CD4-positive, alpha-beta T cell (primary cell): ENCODE results near the gene RAD18. TPM values are rescaled to one million over a fixed set of nuclear protein-coding genes. Genes with fewer than 3 reads are reported as not detected.
A peak's percentile ranks its signal among the peaks of the same experiment; 100 is the strongest.

ENCODE experiments used
- ATAC-seq: fragments of 200-7000 bp; cut with Tn5 transposase; one replicate; pipeline ENCODE4 v1.10.0; 2022; ENCODE audit warnings: mild to moderate bottlenecking; ENCODE audit not compliant: poor library complexity
- CTCF ChIA-PET: fragments of 350-600 bp; sonication (Branson Sonifier 250); formaldehyde crosslinking; loops from one replicate; lab custom pipeline; 2021; ENCODE audit warnings: antibody characterized with exemption, inconsistent platforms; lab: Charles Lee
- POLR2A ChIA-PET: fragments of 350-600 bp; sonication (Branson Sonifier 250); formaldehyde crosslinking; loops from one replicate; lab custom pipeline; 2021; ENCODE audit warnings: antibody characterized with exemption, inconsistent platforms; lab: Charles Lee
- DNase-seq, 14 experiments: peaks; one replicate each; pipeline ENCODE4 v3.0.0-alpha.2; 2013 to 2020; ENCODE audit warnings: mixed read lengths in 2 of 14
- H3K27ac ChIP-seq, 2 donors: one replicate each; pipeline versions ENCODE4 v1.5.1 to v1.7.0; 2013; ENCODE audit warnings: low read length in 2 of 2, low read depth in 1 of 2, mild to moderate bottlenecking in 1 of 2
- H3K27me3 ChIP-seq, 2 experiments: 1 replicate in 1 of 2; 2 replicates in 1 of 2; pipeline versions ENCODE4 v1.6.1 to v1.7.0; 2013; ENCODE audit warnings: low read length in 2 of 2, control low read depth in 1 of 2, mild to moderate bottlenecking in 1 of 2, moderate library complexity in 1 of 2; ENCODE audit not compliant: insufficient read depth in 2 of 2, control insufficient read depth in 1 of 2
- H3K36me3 ChIP-seq: one replicate; pipeline ENCODE4 v1.6.1; 2013; ENCODE audit warnings: low read length, control low read depth; ENCODE audit not compliant: insufficient read depth
- H3K4me1 ChIP-seq: one replicate; pipeline ENCODE4 v1.6.1; 2013; ENCODE audit warnings: low read length, control low read depth; ENCODE audit not compliant: insufficient read depth
- H3K4me3 ChIP-seq: one replicate; pipeline ENCODE4 v1.5.1; 2013; ENCODE audit warnings: mild to moderate bottlenecking, low read length, moderate library complexity
- H3K9me3 ChIP-seq, 2 experiments: 1 replicate in 1 of 2; 2 replicates in 1 of 2; pipeline versions ENCODE4 v1.6.1 to v1.7.0; 2013; ENCODE audit warnings: low read length in 2 of 2, mild to moderate bottlenecking in 2 of 2, control low read depth in 1 of 2, moderate library complexity in 1 of 2; ENCODE audit not compliant: control insufficient read depth in 1 of 2, insufficient read depth in 1 of 2
- H3K27ac Mint-ChIP-seq: one replicate; pipeline ENCODE4 v1.8.0; 2020; ENCODE audit warnings: mixed read lengths
- H3K27me3 Mint-ChIP-seq: one replicate; pipeline ENCODE4 v1.8.0; 2021; ENCODE audit warnings: mixed read lengths
- H3K36me3 Mint-ChIP-seq: one replicate; pipeline ENCODE4 v1.8.0; 2021; ENCODE audit warnings: low read depth, mixed read lengths
- H3K4me1 Mint-ChIP-seq: one replicate; pipeline ENCODE4 v1.8.0; 2021; ENCODE audit warnings: low read depth, mixed read lengths
- H3K4me3 Mint-ChIP-seq: one replicate; pipeline ENCODE4 v1.8.0; 2020; ENCODE audit warnings: mild to moderate bottlenecking, mixed read lengths
- H3K9me3 Mint-ChIP-seq: one replicate; pipeline ENCODE4 v1.8.0; 2020; ENCODE audit warnings: mixed read lengths
- CTCF ChIP-seq: fragments of 200-600 bp; IDR thresholded peaks from one replicate; pipeline ENCODE4 v1.8.0; 2022; ENCODE audit warnings: antibody characterized with exemption, mild to moderate bottlenecking
- intact Hi-C, 2 experiments: fragments of 100-400 bp; cut with DNase I in 1 of 2; cut with micrococcal nuclease in 1 of 2; formaldehyde crosslinking; loops; one replicate each; pipeline versions ENCODE4 v1.15.1 to v1.9.0; 2023 to 2025; cut with DNase I, micrococcal nuclease
- total RNA-seq, 174 experiments: library from RNA in 2 of 174; stranded (reverse) in 2 of 174; gene quantifications; one replicate each; pipeline ENCODE4 v1.2.3 and lab custom pipeline; 2021 to 2026

Gene RAD18
- total RNA-seq, 2 experiments from 2014 or later = 9.6 to 10.0 TPM

DNA sequence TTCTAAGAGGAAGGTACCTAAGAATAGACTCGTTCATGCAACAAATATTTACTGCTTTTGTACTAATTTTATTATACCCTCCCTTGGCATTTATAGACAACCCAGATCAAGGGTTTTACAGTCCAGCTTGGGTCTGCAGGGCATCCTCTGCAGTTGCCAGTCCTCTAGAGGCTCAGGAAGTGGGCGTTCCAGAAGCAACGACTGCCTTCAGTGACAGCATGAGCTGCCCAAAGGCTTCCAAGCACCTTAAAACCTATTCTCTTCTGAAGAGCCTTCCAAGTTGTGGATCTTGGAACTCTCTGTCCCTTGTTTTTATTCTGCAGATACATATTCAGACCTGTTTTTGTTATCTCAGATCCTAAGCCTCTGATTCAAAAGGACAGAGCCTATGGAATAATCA, 95.6 kb downstream of the RAD18 start:
- no peaks in the 10 kb centered on the region for H3K4me1 ChIP-seq
- no peaks in the 10 kb centered on the region for H3K9me3 ChIP-seq
- ATAC-seq = no peak
- Mint-ChIP-seq H3K27me3 (no peaks in the 10 kb centered on the region), H3K36me3 (no peaks in the 10 kb centered on the region), H3K4me1 (no peaks in the 10 kb centered on the region), H3K27ac (no peak overlapping the region), H3K9me3 (no peaks in the 10 kb centered on the region), H3K4me3 (no peak overlapping the region)
- CTCF ChIA-PET = no interaction called here
- POLR2A ChIA-PET = no interaction called here
- no peaks in the 10 kb centered on the region for H3K27me3 ChIP-seq
- H3K36me3 ChIP-seq = no peaks in the 10 kb centered on the region
- intact Hi-C loops = no loop called here
- TF ChIP-seq CTCF = no peak
- DNase-seq = no peak
- no peak overlapping the region for H3K27ac ChIP-seq
- H3K4me3 ChIP-seq = no peak overlapping the region

GRCh38 chr3:8865697-8866096, 97.6 kb downstream of the RAD18 start:
- intact Hi-C loops = no loop called here
- TF ChIP-seq CTCF = no peak
- DNase-seq (no peak), ATAC-seq (no peak)
- no peak overlapping the region for H3K27ac ChIP-seq
- no peaks in the 10 kb centered on the region for H3K27me3 ChIP-seq
- H3K4me1 ChIP-seq = no peaks in the 10 kb centered on the region
- H3K4me3 Mint-ChIP-seq = no peak overlapping the region
- no peaks in the 10 kb centered on the region for H3K9me3 ChIP-seq
- POLR2A ChIA-PET = no interaction called here
- no peaks in the 10 kb centered on the region for H3K27me3 Mint-ChIP-seq
- H3K36me3 Mint-ChIP-seq = no peaks in the 10 kb centered on the region
- no peak overlapping the region for H3K4me3 ChIP-seq
- no peaks in the 10 kb centered on the region for H3K4me1 Mint-ChIP-seq
- H3K9me3 Mint-ChIP-seq = no peaks in the 10 kb centered on the region
- CTCF ChIA-PET = no interaction called here
- H3K36me3 ChIP-seq = no peaks in the 10 kb centered on the region
- no peak overlapping the region for H3K27ac Mint-ChIP-seq

DNA sequence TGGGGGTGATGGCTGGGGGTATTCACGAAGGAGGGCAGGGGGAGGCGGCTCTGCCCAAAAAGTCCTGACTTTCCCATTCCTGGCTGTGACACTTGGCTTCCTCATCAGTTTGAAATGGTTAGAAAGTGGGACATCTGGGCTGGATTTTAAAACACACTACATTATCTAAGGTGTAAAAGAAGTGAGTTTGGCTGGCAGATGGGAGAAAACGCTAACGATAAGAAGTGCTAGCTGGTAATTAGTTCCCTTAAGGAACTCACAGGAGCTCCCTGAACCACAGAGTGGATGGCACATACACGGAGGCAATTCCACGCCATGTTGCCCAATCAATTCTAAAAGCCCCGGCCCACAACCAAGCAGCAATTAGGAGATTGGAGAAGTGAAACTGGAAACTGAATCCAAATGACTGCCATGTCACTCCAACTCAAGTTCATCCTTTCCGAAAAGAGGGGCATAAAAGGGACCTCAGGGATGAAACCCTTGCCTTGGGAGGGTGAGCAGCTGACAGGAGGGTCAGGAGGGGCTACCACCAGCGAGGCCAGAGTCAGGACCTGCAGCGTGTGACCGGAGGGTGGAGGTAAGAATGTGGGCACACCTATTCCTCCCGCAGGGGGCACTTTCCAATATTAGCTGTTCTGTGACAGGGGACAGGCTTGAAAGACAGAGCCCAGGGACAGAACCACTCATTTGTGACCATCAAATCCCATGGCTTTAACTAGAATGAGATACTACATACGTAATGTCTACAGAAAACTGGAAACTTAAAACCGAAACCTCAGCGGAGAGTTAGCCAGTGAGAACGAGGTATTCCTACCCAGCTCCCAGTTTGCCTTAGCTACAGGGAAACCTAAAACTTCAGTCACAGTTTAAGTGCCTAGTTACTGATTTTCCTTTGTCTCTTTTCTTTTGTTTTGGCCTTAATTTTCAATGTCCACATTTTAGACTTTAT, 98.6 kb downstream of the RAD18 start:
- H3K27ac Mint-ChIP-seq = no peak overlapping the region
- ATAC-seq = no peak
- ChIA-PET CTCF (no interaction called here), POLR2A (no interaction called here)
- Histone ChIP-seq H3K36me3 (no peaks in the 10 kb centered on the region), H3K4me3 (no peak overlapping the region), H3K4me1 (no peaks in the 10 kb centered on the region), H3K27ac (no peak overlapping the region), H3K9me3 (no peaks in the 10 kb centered on the region), H3K27me3 (no peaks in the 10 kb centered on the region)
- no peak overlapping the region for H3K4me3 Mint-ChIP-seq
- DNase-seq = peak in 2 of 14 experiments; percentile 35 to 40
- no peaks in the 10 kb centered on the region for H3K9me3 Mint-ChIP-seq
- intact Hi-C loops = no loop called here
- no peaks in the 10 kb centered on the region for H3K4me1 Mint-ChIP-seq
- no peak for TF ChIP-seq CTCF
- H3K27me3 Mint-ChIP-seq = no peaks in the 10 kb centered on the region
- no peaks in the 10 kb centered on the region for H3K36me3 Mint-ChIP-seq
